ENCODE measurements around the gene TMEM8B. TPM values are rescaled to one million over a fixed set of nuclear protein-coding genes. Genes with fewer than 3 reads are reported as not detected.
A peak's percentile ranks its signal among the peaks of the same experiment; 100 is the strongest.

TMEM8B gene
- total RNA-seq, 1 experiment from 2014 or later = 9.3 TPM

- no peak overlapping the region for H3K4ac ChIP-seq (ENCODE audit: low read depth, low read length)
- H3K4me1 ChIP-seq (ENCODE audit: insufficient read depth, low read length) = no peaks in the 10 kb centered on the region
- H4K20me1 ChIP-seq (ENCODE audit: control insufficient read depth, insufficient read depth, insufficient read length) = no peaks in the 10 kb centered on the region
- no peaks in the 10 kb centered on the region for H3K9me3 ChIP-seq (ENCODE audit: control insufficient read depth, low read depth, low read length)
- H3K4me1 Mint-ChIP-seq = peaks cover 0 to 3% of the 10 kb centered on the region in 2 experiments; a peak in 2 of 4 replicates
- H2BK15ac ChIP-seq (ENCODE audit: low read depth, low read length) = no peak overlapping the region
- H3K9me3 Mint-ChIP-seq = no peaks in the 10 kb centered on the region
- H3K56ac ChIP-seq (ENCODE audit: insufficient read length, low read depth, low read length) = no peak overlapping the region
- H2AFZ ChIP-seq (ENCODE audit: low read length) = no peak overlapping the region
- H3K79me1 ChIP-seq (ENCODE audit: insufficient read depth, low read depth, low read length, poor library complexity, severe bottlenecking) = no peaks in the 10 kb centered on the region
- no peak overlapping the region for H4K8ac ChIP-seq (replicated peaks; ENCODE audit: insufficient read length, low read depth, low read length)
- no peak overlapping the region for H3T11ph ChIP-seq (ENCODE audit: low read length)
- peak overlapping the region in 1 of 3 experiments; percentile 28; a peak in 2 of 7 replicates for H3K27ac Mint-ChIP-seq
- H4K91ac ChIP-seq (ENCODE audit: insufficient read length, low read depth, low read length) = no peak overlapping the region
- H3K23ac ChIP-seq (ENCODE audit: insufficient read length, low read depth, low read length) = no peak overlapping the region
- no peak overlapping the region for H3K14ac ChIP-seq (ENCODE audit: insufficient read depth, low read length)
- no peaks in the 10 kb centered on the region for H3K27me3 Mint-ChIP-seq (ENCODE audit: low read depth)
- H3K79me2 ChIP-seq (ENCODE audit: insufficient read depth, low read length) = no peaks in the 10 kb centered on the region
- H3K27ac ChIP-seq (ENCODE audit: insufficient read length, low read depth, low read length) = no peak overlapping the region
- H2BK5ac ChIP-seq (ENCODE audit: insufficient read length, low read length) = no peak overlapping the region
- no peak overlapping the region for H2BK12ac ChIP-seq (ENCODE audit: insufficient read length, low read depth, low read length)
- H2BK120ac ChIP-seq (ENCODE audit: low read depth, low read length, poor library complexity, severe bottlenecking) = no peak overlapping the region
- peaks cover 7 to 21% (median 14%) of the 10 kb centered on the region in 3 experiments; a peak in 6 of 7 replicates for H3K36me3 Mint-ChIP-seq (ENCODE audit: insufficient read depth in 1 of 3, low read depth in 3 of 3)
- H4K5ac ChIP-seq (ENCODE audit: insufficient read length, low read depth, low read length) = no peak overlapping the region
- no CpG with 5 or more reads among the region's 7 CpGs for WGBS (ENCODE audit: extremely low coverage, insufficient read length, low lambda C conversion rate)
- no peak overlapping the region for H3K4me2 ChIP-seq (ENCODE audit: insufficient read depth, insufficient read length, low read length)
- DNase-seq = no peak
- H3K9ac ChIP-seq (ENCODE audit: extremely low read depth, insufficient read length, low read length) = no peak overlapping the region
- no peak overlapping the region for H2BK20ac ChIP-seq (ENCODE audit: low read depth, low read length, poor library complexity, severe bottlenecking)
- no peak overlapping the region; a peak in 1 of 5 replicates for H3K4me3 Mint-ChIP-seq
- H2AK5ac ChIP-seq (ENCODE audit: insufficient read length, low read length) = no peak overlapping the region
- no peaks in the 10 kb centered on the region for H3K23me2 ChIP-seq (ENCODE audit: insufficient read length, low read depth, low read length, poor library complexity, severe bottlenecking)
- H3K18ac ChIP-seq (ENCODE audit: insufficient read length, low read depth, low read length) = no peak overlapping the region
- TF ChIP-seq, protein P1, sequence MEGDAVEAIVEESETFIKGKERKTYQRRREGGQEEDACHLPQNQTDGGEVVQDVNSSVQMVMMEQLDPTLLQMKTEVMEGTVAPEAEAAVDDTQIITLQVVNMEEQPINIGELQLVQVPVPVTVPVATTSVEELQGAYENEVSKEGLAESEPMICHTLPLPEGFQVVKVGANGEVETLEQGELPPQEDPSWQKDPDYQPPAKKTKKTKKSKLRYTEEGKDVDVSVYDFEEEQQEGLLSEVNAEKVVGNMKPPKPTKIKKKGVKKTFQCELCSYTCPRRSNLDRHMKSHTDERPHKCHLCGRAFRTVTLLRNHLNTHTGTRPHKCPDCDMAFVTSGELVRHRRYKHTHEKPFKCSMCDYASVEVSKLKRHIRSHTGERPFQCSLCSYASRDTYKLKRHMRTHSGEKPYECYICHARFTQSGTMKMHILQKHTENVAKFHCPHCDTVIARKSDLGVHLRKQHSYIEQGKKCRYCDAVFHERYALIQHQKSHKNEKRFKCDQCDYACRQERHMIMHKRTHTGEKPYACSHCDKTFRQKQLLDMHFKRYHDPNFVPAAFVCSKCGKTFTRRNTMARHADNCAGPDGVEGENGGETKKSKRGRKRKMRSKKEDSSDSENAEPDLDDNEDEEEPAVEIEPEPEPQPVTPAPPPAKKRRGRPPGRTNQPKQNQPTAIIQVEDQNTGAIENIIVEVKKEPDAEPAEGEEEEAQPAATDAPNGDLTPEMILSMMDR (conservative IDR thresholded peaks at IDR 0.05) = no peak
- H3K27me3 ChIP-seq (ENCODE audit: insufficient read depth, low read length) = no peaks in the 10 kb centered on the region
Observed at GRCh38 chr9:35800530-35800929, 28.5 kb upstream of the TMEM8B start.
